DND-41 (cell line): ENCODE measurements around the gene RAB30.

Source experiments
- CTCF ChIP-seq: IDR thresholded peaks from 2 replicates; pipeline ENCODE4 v1.5.1; 2012; ENCODE audit warnings: borderline replicate concordance, low read length, moderate library complexity, mild to moderate bottlenecking; ENCODE audit not compliant: poor library complexity, severe bottlenecking; ENCODE audit errors: extremely low read depth
- EZH2 ChIP-seq: IDR thresholded peaks from 3 replicates; pipeline ENCODE4 v1.6.1; 2012; ENCODE audit warnings: borderline replicate concordance, low read depth, mild to moderate bottlenecking, moderate library complexity, low read length, inconsistent platforms; ENCODE audit not compliant: severe bottlenecking

GRCh38 chr11:83057721-83058120 lies 14.0 kb downstream of the RAB30 start:
- TF ChIP-seq EZH2 = no peak
- TF ChIP-seq CTCF = no peak
